ENCODE data around the gene UNC79.
"Not testable (repeated sequence)": the region's sequence is repeated elsewhere in the genome, so short reads cannot be mapped to it uniquely, and the experiment has no call there.

UNC79 gene

GRCh38 chr14:93430315-93431035 lies at the start of gene UNC79:
TSS of gene UNC79 (plus strand) at chr14:93430939. CDS start at chr14:93431030, 91 bp downstream.
- no peak for TF ChIP-seq JUND (IDR thresholded peaks at IDR 0.05; ENCODE audit: low read depth)
- DNase-seq (ENCODE audit: low read depth in 1 of 2, low spot score in 1 of 2), result peak; percentile 14 to 23
- in situ Hi-C loops (cut with HindIII; ENCODE audit: low pct_unique_long_range_greater_than_20kb, low sequenced_read_pairs), result no loop called here

- no peak for TF ChIP-seq JUND (IDR thresholded peaks at IDR 0.05; ENCODE audit: low read depth)
- no peak for DNase-seq (ENCODE audit: low read depth in 1 of 2, low spot score in 1 of 2)
- in situ Hi-C loops (cut with HindIII; ENCODE audit: low pct_unique_long_range_greater_than_20kb, low sequenced_read_pairs), result no loop called here
Measured at GRCh38 chr14:93381644-93382043, 49.1 kb upstream of the UNC79 start.

GRCh38 chr14:93384256-93384655 lies 46.5 kb upstream of the UNC79 start:
- in situ Hi-C loops (cut with HindIII; ENCODE audit: low pct_unique_long_range_greater_than_20kb, low sequenced_read_pairs); DNase-seq (ENCODE audit: low read depth in 1 of 2, low spot score in 1 of 2): not testable (repeated sequence)

- no peak for DNase-seq (ENCODE audit: low read depth in 1 of 2, low spot score in 1 of 2)
- no peak for TF ChIP-seq JUND (IDR thresholded peaks at IDR 0.05; ENCODE audit: low read depth)
- in situ Hi-C loops (cut with HindIII; ENCODE audit: low pct_unique_long_range_greater_than_20kb, low sequenced_read_pairs), result no loop called here
Measured at GRCh38 chr14:93395231-93395630, 35.5 kb upstream of the UNC79 start.

- no peak for TF ChIP-seq JUND (IDR thresholded peaks at IDR 0.05; ENCODE audit: low read depth)
- DNase-seq (ENCODE audit: low read depth in 1 of 2, low spot score in 1 of 2), result no peak
- in situ Hi-C loops (cut with HindIII; ENCODE audit: low pct_unique_long_range_greater_than_20kb, low sequenced_read_pairs), result no loop called here
Measured at GRCh38 chr14:93396456-93396855, 34.3 kb upstream of the UNC79 start.

GRCh38 chr14:93398491-93398890 lies 32.2 kb upstream of the UNC79 start:
- TF ChIP-seq JUND (IDR thresholded peaks at IDR 0.05; ENCODE audit: low read depth), result no peak
- in situ Hi-C loops (cut with HindIII; ENCODE audit: low pct_unique_long_range_greater_than_20kb, low sequenced_read_pairs), result no loop called here
- no peak for DNase-seq (ENCODE audit: low read depth in 1 of 2, low spot score in 1 of 2)

- TF ChIP-seq JUND (IDR thresholded peaks at IDR 0.05; ENCODE audit: low read depth), result no peak
- DNase-seq (ENCODE audit: low read depth in 1 of 2, low spot score in 1 of 2), result no peak
- in situ Hi-C loops (cut with HindIII; ENCODE audit: low pct_unique_long_range_greater_than_20kb, low sequenced_read_pairs), result no loop called here
Measured at GRCh38 chr14:93402951-93403350, 27.8 kb upstream of the UNC79 start.

- in situ Hi-C loops (cut with HindIII; ENCODE audit: low pct_unique_long_range_greater_than_20kb, low sequenced_read_pairs), result no loop called here
- TF ChIP-seq JUND (IDR thresholded peaks at IDR 0.05; ENCODE audit: low read depth), result no peak
- no peak for DNase-seq (ENCODE audit: low read depth in 1 of 2, low spot score in 1 of 2)
Measured at GRCh38 chr14:93410021-93410420, 20.7 kb upstream of the UNC79 start.

GRCh38 chr14:93410893-93411292 lies 19.8 kb upstream of the UNC79 start:
- no peak for TF ChIP-seq JUND (IDR thresholded peaks at IDR 0.05; ENCODE audit: low read depth)
- no peak for DNase-seq (ENCODE audit: low read depth in 1 of 2, low spot score in 1 of 2)
- in situ Hi-C loops (cut with HindIII; ENCODE audit: low pct_unique_long_range_greater_than_20kb, low sequenced_read_pairs), result no loop called here

- DNase-seq (ENCODE audit: low read depth in 1 of 2, low spot score in 1 of 2); in situ Hi-C loops (cut with HindIII; ENCODE audit: low pct_unique_long_range_greater_than_20kb, low sequenced_read_pairs): not testable (repeated sequence)
Measured at GRCh38 chr14:93425136-93425535, 5.6 kb upstream of the UNC79 start.

- no peak for TF ChIP-seq JUND (IDR thresholded peaks at IDR 0.05; ENCODE audit: low read depth)
- no peak for DNase-seq (ENCODE audit: low read depth in 1 of 2, low spot score in 1 of 2)
- in situ Hi-C loops (cut with HindIII; ENCODE audit: low pct_unique_long_range_greater_than_20kb, low sequenced_read_pairs), result no loop called here
Measured at GRCh38 chr14:93426750-93427149, 4.0 kb upstream of the UNC79 start.

GRCh38 chr14:93431036-93431670 lies 414 bp downstream of the UNC79 start:
- in situ Hi-C loops (cut with HindIII; ENCODE audit: low pct_unique_long_range_greater_than_20kb, low sequenced_read_pairs), result no loop called here
- DNase-seq (ENCODE audit: low read depth in 1 of 2, low spot score in 1 of 2), result peak in 1 of 2 experiments; percentile 40
- no peak for TF ChIP-seq JUND (IDR thresholded peaks at IDR 0.05; ENCODE audit: low read depth)

- in situ Hi-C loops (cut with HindIII; ENCODE audit: low pct_unique_long_range_greater_than_20kb, low sequenced_read_pairs), result no loop called here
- TF ChIP-seq JUND (IDR thresholded peaks at IDR 0.05; ENCODE audit: low read depth), result no peak
- no peak for DNase-seq (ENCODE audit: low read depth in 1 of 2, low spot score in 1 of 2)
Measured at GRCh38 chr14:93454224-93454623, 23.5 kb downstream of the UNC79 start.

GRCh38 chr14:93456356-93456755 lies 25.6 kb downstream of the UNC79 start:
- no peak for DNase-seq (ENCODE audit: low read depth in 1 of 2, low spot score in 1 of 2)
- in situ Hi-C loops (cut with HindIII; ENCODE audit: low pct_unique_long_range_greater_than_20kb, low sequenced_read_pairs), result no loop called here
- no peak for TF ChIP-seq JUND (IDR thresholded peaks at IDR 0.05; ENCODE audit: low read depth)

Measured in T47D (cell line).